H1 (cell line): ENCODE results near the gene DCPS. TPM values are rescaled to one million over a fixed set of nuclear protein-coding genes. Genes with fewer than 3 reads are reported as not detected.

Experiments used
- CBX8 ChIP-seq: fragments of 300-800, 300-1000 bp; sonication (generic); IDR thresholded peaks from 2 replicates; pipeline ENCODE4 v1.7.1; 2016; ENCODE audit warnings: low read depth, low read length, borderline replicate concordance
- CHD1 ChIP-seq: IDR thresholded peaks from 2 replicates; pipeline ENCODE4 v1.6.1; 2012; ENCODE audit warnings: low read depth, low read length, improper control_type of control experiment
- E2F6 ChIP-seq: IDR thresholded peaks from 2 replicates; pipeline ENCODE4 v1.6.1; 2012; ENCODE audit warnings: inconsistent platforms
- EP300 ChIP-seq, 2 experiments: IDR thresholded peaks; 1 replicate in 1 of 2; 2 replicates in 1 of 2; pipeline ENCODE4 v1.6.1; 2011 to 2012; ENCODE audit warnings: low read depth in 2 of 2, low read length in 2 of 2, mild to moderate bottlenecking in 2 of 2, borderline replicate concordance in 1 of 2, inconsistent platforms in 1 of 2, moderate library complexity in 1 of 2
- FOSL1 ChIP-seq: IDR thresholded peaks from 2 replicates; pipeline ENCODE4 v1.6.1; 2011; ENCODE audit warnings: mild to moderate bottlenecking, low read depth, low read length, moderate library complexity; ENCODE audit not compliant: insufficient read depth
- GABPA ChIP-seq: IDR thresholded peaks from 2 replicates; pipeline ENCODE4 v1.6.1; 2011; ENCODE audit warnings: mild to moderate bottlenecking, low read length, moderate library complexity, borderline replicate concordance; ENCODE audit not compliant: insufficient read depth
- KDM5A ChIP-seq: fragments of 200-600 bp; IDR thresholded peaks from 2 replicates; pipeline ENCODE4 v1.7.1; 2012; ENCODE audit warnings: mild to moderate bottlenecking, low read length, inconsistent platforms, mixed read lengths
- SAP30 ChIP-seq: fragments of 300-600 bp; sonication (generic); IDR thresholded peaks from 2 replicates; pipeline ENCODE4 v1.7.1; 2012; ENCODE audit warnings: low read length, moderate library complexity, mild to moderate bottlenecking, inconsistent platforms; ENCODE audit not compliant: insufficient read depth, insufficient replicate concordance
- SIX5 ChIP-seq: IDR thresholded peaks from 2 replicates; pipeline ENCODE4 v1.6.1; 2011; ENCODE audit warnings: mild to moderate bottlenecking, low read depth, low read length
- TAF1 ChIP-seq: IDR thresholded peaks from 2 replicates; pipeline ENCODE4 v1.6.1; 2011; ENCODE audit warnings: mild to moderate bottlenecking, low read depth, low read length
- polyA plus RNA-seq, 7 experiments: library from polyadenylated mRNA; depleted of rRNA in 3 of 7; stranded (reverse) in 5 of 7; unstranded in 2 of 7; fragments of >200 nt in 5 of 7; fragments of 200-250 nt in 2 of 7; gene quantifications; 1 replicate in 5 of 7; 2 replicates in 1 of 7; 4 replicates in 1 of 7; pipeline versions ENCODE4 v1.2.1 to v1.2.3, GENCODE V29; 2011 to 2013; ENCODE audit warnings: missing spikeins in 2 of 7, mixed read lengths in 2 of 7
- total RNA-seq: library from RNA; stranded (reverse); fragmentation: NEBNext Ultra II Directional; extraction: Animal tissue kit (Norgen Biotek cat#: 25700); gene quantifications from 2 replicates; pipeline ENCODE4 v1.2.1, GENCODE V29; 2021

DCPS gene
- total and polyA plus RNA-seq, 2 of the 8 experiments (the other 6 are each of a cell fraction or from before 2014, with no cell fraction given): 24.6 to 55.2 TPM

- no peak for TF ChIP-seq CBX8
- TF ChIP-seq GABPA: no peak
- TF ChIP-seq KDM5A: no peak
- no peak for TF ChIP-seq SAP30
- TF ChIP-seq SIX5: no peak
- TF ChIP-seq FOSL1: no peak
- no peak for TF ChIP-seq E2F6
- TF ChIP-seq TAF1: no peak
- TF ChIP-seq CHD1: no peak
- TF ChIP-seq EP300 (IDR thresholded peaks at IDR 0.05; ENCODE audit: borderline replicate concordance in 1 of 2, low read depth in 2 of 2, low read length in 2 of 2): no peak
These were observed 1.8 kb downstream of the DCPS start (continued) for GRCh38 chr11:126305699-126306098.
